HG03196 (cell line): ENCODE data around the gene TRPM4.
"Not testable (repeated sequence)": the region's sequence is repeated elsewhere in the genome, so short reads cannot be mapped to it uniquely, and the experiment has no call there.

Experiments used
- ATAC-seq: cut with Tn5 transposase; IDR thresholded peaks from one replicate; pipeline ENCODE4 v1.9.1; 2021; ENCODE audit not compliant: unreplicated experiment

The TRPM4 gene

DNA sequence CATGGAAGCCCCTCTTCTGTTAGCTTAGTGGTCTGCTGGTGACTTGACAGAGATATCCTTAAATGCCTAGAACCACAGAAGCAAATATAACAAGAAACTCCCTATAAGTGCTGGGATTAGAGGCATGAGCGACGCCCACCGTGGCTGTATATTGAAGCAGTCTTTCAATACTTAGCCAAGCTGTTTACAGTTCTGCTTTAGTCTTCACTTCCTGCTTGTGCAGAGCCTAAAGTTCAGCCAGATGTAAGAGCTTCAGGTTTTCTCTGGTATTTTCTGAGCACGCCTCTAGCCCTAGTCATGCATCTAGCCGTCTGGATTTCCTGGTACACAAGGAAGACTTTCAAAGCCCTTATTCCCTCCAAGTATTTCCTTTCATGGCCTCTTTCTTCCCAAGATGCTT, 28.5 kb downstream of the TRPM4 start:
- no peak for ATAC-seq

DNA sequence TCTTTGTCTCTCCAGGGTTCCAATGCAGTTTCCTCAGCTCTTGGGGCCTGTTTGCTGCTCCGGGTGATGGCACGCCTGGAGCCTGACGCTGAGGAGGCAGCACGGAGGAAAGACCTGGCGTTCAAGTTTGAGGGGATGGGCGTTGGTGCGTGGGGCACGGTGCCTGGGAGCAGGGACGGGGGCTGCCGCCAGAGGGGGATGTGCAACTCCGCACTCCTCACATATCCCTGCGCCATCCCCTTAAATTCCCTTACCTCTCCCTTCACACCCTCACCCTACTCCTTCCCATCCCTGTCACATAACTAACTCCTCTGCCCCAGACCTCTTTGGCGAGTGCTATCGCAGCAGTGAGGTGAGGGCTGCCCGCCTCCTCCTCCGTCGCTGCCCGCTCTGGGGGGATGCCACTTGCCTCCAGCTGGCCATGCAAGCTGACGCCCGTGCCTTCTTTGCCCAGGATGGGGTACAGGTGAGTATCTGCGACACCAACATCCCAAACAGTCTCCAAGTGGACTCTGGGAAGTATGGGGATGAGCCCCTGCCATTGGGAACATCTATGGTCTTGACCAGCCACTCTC, 31.1 kb downstream of the TRPM4 start:
- ATAC-seq: no peak

DNA sequence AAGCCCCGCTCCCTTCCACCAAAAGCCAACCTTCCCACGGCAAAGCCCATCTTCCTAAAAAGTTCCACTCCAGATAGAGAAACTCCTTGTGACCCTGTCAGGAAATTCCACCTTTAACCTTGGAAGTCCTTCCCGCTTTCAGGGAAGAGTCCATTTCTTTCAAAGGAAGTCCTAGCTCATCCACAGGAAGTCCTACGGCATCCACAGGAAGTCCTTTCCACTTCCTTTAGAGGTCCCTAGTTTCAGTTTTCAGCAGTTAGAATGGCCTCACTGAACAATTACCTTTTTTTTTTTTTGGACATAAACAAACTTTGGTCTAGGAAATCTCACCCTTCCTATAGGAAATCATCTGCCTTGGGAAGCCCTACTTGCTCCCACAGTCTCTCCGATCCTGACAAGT, 31.7 kb downstream of the TRPM4 start:
- no peak for ATAC-seq

DNA sequence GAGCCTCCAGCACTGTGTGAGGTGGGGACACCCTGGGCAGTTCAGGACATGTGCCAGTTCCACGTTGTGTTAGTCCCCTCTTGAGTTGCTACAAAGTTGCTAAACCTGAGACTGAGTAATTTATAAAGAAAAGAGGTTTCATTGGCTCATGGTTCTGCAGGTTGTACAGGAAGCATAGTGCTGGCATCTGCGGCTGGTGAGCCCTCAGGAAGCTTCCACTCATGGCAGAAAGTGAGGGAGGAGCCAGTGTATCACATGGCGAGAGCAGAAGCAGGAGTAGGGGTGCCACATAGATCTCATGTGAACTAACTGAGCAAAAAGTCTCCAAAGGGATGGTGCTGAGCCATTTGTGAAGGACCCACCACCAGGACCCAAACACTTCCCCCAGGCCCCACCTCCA, 33.2 kb downstream of the TRPM4 start:
- ATAC-seq: no peak

DNA sequence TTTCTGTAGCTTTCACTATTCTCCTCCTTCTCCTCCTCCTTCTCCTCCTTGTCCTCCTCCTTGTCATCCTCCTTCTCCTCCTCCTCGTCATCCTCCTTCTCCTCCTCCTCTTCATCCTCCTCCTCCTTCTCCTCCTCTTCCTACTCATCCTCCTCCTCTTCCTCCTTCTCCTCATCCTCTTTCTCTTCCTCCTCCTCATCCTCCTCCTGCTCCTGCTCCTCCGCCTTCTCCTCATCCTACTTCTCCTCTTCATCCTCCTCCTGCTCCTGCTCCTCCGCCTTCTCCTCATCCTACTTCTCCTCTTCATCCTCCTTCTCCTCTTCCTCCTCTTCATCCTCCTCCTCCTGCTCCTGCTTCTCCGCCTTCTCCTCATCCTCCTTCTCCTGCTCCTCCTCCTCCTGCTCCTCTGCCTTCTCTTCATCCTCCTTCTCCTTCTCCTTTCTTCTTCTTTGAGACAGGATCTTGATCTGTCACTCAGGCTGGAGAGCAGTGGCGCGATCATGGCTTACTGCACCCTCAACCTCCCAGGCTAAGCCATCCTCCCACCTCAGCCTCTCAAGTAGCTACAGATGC, 36.3 kb downstream of the TRPM4 start:
- no peak for ATAC-seq

DNA sequence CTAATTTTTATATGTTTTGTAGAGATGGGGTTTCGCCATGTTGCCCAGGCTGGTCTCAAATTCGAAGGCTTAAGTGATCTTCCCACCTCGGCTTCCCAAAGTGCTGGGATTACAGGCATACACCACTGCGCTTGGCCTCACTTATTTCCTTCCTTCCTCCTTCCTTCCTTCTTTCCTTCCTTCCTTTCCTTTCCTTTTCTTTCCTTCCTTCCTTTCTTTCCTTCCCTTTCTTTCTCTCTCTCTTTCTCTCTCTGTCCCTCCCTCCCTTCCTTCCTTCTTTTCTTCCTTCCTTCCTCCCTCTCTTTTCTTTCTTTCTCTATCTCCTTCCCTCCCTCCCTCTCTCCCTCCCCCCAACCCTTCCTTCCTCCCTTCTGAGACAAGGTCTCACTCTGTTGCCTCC, 36.8 kb downstream of the TRPM4 start:
- no peak for ATAC-seq

DNA sequence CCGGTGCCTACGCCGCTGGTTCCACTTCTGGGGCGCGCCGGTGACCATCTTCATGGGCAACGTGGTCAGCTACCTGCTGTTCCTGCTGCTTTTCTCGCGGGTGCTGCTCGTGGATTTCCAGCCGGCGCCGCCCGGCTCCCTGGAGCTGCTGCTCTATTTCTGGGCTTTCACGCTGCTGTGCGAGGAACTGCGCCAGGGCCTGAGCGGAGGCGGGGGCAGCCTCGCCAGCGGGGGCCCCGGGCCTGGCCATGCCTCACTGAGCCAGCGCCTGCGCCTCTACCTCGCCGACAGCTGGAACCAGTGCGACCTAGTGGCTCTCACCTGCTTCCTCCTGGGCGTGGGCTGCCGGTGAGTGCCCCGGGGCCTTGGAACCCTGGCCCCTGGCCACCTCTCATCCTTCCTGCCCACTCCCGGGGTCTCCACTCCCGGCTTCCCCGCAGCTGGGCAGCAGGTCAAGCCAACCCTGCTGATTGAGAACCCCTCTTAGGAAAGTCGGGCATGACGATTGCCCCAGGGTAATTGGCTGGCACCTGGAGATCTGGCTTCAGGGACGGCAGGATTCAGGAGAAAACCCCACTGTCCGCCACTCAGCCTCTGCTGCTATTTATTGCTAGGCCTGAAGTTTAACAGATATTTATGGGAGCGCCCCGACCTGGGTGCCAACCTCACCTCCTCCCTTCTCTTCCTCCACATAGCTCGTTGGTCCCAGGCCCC, 39.1 kb downstream of the TRPM4 start:
- no peak for ATAC-seq

DNA sequence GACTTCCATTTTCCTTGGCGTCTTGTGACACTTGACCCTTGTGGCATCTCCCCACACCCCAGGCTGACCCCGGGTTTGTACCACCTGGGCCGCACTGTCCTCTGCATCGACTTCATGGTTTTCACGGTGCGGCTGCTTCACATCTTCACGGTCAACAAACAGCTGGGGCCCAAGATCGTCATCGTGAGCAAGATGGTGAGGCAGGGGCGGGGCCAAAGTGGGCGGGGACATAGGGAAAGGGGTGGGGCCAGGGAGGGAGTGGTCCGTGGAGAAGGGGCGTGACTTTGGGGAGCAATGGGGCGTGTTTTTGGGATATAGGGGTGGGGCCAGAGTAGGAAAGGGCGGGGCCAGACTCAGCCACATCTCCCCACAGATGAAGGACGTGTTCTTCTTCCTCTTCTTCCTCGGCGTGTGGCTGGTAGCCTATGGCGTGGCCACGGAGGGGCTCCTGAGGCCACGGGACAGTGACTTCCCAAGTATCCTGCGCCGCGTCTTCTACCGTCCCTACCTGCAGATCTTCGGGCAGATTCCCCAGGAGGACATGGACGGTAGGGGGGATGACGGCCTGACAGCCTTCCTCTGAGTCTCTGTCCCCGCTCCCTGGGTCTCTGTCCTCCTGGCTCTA, 42.8 kb downstream of the TRPM4 start:
- no peak for ATAC-seq

DNA sequence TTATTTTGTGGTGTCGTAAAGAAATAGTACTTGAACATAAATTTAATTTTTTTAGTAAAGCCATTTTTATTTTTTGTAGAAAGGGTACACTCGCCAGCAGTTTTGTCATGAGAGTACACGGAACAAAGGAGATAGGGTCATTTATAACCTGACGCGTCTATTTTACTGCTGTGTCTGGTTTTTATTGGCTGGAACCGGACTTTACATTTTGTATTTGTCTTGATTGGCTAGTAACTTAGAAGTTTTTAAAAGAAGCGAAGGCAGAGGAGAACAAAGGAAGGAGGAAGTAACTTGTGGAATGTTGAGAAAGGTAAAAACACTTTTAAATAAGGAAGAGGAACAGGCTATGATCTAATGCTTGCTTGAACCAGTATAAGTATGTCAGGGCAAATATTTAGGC, 43.5 kb downstream of the TRPM4 start:
- ATAC-seq: no peak

DNA sequence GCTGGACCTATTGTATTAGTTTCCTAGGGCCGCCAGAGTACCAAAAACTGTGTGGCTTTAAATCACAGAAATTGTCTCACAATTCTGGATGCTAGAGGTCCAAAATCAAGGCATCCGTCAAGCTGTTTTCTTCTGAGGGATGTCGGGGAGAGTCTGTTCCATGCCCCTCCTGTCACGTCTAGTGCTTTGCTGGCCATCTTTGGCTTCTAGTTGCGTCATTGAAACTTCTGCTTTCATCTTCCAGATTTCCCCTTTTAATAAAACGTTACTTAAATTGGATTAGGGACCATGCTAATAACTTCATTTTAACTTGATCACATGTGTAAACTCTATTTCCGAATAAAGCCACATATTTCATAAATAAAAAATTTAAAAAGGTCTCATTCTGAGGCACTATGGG, 47.5 kb downstream of the TRPM4 start:
- no peak for ATAC-seq

DNA sequence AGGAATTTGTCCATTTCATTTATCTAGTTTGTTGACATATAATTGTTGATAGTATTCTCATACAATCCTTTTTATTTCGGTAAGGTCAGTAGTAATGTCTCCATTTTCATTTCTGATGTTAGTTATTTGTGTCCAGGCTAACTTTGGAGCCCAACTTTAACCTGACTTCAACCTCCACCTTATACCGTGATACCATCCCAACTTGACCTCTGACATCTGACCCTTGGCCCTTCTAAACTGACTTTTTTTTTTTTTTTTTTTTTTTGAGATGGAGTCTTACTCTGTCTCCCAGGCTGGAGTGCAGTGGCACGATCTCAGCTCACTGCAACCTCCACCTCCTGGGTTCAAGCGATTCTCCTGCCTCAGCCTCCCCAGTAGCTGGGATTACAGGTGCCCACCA, 51.9 kb downstream of the TRPM4 start:
- ATAC-seq: not testable (repeated sequence)

DNA sequence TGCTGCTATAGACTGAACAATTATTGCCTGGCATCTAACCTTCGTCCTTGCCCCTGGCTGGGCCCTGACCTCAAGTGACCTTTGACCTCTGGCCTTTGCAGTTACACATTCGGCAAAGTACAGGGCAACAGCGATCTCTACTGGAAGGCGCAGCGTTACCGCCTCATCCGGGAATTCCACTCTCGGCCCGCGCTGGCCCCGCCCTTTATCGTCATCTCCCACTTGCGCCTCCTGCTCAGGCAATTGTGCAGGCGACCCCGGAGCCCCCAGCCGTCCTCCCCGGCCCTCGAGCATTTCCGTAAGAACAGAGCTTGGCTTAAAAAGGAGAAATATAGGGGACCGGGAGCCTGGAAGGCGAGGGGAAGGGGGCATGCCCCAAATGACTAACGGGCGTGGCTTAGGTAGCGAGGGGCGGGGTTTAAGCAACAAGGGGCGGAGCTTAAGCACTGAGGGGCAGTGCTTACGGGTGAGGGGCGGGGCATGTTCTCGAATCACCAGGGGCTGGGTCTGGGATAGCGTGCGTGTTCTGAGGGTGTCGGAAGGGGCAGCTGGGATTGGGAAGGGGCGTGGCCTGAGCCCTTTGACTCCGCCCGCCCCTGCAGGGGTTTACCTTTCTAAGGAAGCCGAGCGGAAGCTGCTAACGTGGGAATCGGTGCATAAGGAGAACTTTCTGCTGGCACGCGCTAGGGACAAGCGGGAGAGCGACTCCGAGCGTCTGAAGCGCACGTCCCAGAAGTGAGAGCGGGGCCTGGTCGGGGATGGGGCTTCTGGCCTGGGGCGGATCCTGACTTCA, 52.7 kb downstream of the TRPM4 start:
- ATAC-seq: no peak

DNA sequence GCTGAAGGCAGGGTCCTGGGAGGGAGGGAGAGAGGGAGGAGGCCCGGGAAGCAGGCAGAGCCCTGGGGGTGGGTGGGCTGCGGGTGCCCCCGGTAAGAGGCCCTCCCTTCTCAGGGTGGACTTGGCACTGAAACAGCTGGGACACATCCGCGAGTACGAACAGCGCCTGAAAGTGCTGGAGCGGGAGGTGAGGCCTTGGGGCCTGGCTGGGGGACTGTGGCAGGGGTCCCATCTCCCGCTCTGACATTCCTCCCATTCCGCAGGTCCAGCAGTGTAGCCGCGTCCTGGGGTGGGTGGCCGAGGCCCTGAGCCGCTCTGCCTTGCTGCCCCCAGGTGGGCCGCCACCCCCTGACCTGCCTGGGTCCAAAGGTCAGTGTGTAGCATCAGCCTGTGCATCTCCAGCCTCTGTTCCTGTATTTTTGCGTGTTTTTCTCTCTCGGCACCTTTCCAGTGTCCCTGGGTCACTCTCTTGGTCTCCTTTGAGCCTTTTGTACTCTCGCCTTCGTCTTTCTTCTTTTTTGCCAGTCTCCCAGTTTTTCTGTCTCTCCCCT, 53.4 kb downstream of the TRPM4 start:
- ATAC-seq: no peak

DNA sequence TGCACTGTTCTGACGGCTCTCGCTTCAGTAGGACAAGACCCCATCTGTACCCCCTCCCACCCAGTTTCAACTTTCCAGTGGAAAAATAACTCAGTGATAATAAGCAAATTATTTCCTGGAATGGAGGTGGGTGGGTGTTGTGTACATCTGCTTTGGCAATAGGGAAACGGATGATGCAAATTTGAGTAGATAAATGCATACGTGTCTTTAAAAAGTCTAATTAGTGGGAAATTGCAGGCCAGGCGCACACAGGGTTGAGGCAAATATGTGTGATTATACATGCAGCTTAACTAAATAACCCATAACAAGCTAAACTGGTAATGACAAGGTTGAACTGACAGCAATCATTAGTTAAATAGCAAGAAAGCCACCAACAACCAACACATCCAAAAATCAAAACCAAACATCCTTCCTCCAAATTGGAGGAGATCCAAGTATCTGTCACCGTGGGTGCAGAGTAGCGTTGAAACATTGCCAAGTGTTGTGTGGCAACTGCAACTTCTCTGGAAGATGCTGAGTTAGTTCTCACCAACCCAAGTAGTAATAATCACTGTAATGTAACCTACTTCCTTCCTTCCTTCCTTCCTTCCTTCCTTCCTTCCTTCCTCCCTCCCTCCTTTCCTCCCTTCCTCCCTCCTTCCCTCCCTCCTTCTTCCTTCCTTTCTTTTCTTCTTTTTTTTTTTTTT, 54.6 kb downstream of the TRPM4 start:
- ATAC-seq: no peak

DNA sequence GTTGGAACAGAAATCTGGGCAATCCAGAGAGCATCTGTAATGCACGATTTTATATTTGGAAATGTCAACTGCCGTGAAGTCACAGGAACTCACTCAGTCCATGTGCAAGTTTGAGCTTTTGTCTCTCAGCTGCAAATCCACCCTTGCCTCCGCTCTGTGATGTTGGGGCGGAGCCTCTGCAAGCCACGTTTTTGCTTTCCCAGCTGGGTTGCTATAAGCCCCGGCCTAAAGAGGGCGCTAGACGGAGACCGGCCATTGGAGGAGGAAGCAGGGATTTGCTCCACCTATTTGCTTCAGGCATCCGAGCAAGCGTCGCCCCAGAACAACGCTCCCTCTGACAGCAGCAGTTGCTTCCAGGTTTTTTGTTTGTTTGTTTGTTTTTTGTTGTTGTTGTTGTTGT, 56.2 kb downstream of the TRPM4 start:
- ATAC-seq: no peak

DNA sequence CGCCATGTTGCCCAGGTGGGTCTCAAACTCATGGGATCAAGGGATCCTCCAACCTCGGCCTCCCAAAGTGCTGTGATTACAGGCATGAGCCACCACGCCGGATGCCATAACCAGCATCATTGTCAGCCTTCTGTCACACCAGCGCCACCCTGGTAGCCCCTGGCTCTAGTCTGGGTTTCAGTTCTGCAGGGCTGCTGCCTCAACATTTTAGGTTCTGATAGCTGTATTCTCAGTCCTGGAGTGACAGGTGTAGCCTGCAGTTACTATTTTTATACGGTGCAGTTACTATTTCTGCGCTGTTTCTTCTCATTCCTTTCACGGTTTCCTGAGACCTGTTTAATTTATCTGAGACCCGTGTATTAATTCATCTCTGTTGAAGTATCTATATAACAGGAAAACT, 57.1 kb downstream of the TRPM4 start:
- ATAC-seq: no peak

DNA sequence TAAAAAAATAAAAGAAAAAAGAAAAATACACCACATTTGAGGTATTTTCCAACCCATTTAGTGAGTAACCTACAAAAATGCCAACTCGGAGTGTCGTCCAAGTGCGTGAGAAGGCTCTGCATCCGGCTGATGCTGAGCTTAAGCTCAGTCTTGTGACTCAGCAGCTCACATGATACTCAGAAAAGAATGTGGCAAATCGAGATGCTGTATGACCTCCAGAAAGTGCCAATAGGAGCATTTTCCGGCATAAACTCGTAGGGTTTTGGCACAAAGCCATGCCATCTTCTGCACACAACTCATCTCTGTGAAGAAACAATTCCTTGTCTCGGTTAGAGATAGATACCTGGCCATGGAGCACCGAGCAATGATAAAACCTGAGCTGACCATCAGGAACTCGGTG, 58.5 kb downstream of the TRPM4 start:
- no peak for ATAC-seq

DNA sequence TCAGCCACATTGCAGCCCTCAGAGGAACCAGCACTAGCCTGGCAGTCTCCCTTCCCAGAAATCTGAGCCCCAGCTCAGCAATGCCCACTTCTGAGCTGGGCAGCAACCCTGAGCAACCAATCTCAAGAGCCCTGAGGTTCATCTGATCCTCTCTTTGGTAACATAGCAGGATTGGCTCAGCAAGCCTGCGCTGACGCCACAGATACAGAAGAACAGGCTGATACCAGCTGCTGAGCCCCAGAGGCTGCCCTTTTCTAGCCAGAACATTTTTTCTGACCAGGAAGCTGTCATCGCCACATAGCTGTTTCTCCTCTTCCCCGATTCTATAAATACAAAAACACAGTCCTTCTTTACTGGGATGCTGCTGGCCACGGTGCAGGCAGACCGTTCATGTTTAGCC, 59.8 kb downstream of the TRPM4 start:
- no peak for ATAC-seq

DNA sequence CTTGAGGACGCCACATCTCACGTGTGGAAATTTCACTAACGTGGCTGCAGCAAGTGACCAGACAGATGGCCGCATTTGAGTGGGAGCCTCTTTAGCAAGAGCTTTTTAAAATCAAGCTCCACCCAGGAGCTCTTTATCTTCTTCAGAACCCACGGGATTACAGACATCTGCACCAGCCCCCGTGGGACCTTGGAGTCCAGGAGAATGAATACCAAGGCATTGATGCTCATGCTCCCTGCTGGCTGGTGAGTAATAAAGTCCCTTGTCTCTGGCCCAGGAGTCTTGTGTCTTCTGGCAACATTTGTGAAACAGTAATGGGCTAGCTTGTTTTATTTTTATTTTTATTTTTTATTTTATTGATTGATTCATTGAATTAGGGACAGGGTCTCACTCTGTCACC, 64.4 kb downstream of the TRPM4 start:
- no peak for ATAC-seq

DNA sequence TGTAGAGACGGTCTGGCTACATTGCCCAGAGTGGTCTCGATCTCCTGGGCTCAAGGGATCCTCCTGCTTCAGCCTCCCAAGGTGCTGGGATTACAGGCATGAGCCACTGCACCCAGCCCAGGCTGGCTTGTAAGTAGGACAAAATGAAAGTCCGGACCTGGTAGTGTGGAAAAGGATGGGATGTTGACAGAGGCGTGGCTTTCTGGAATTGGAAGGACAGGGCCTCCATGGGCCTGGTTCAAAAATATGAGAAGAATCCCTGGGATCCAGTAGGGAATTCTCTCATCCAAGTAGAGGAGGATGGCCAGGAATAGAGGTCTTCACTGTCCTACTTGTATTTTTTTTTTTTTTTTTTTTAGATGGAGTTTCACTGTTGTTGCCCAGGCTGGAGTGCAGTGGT, 64.9 kb downstream of the TRPM4 start:
- ATAC-seq: no peak

DNA sequence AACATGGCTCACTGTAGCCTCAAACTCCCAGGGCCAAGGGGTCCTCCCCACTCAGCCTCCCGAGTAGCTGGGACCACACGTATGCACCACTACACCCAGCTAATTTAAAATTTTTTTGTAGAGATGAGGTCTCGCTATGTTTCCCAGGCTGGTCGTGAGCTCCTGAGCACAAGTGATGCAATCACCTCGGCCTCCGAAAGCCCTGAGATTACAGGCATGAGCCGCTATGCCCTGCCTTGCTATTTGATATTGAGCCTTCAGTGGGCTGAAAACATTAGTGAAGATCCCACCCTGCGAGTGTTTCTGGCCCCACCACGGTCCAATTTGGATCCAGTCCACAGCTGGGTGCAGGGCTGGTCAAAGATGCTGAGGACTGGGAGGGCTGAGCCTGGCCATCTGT, 65.9 kb downstream of the TRPM4 start:
- no peak for ATAC-seq
